Heart right ventricle (tissue), 16 donors: ENCODE results near the gene CDC42SE2. TPM values are rescaled to one million over a fixed set of nuclear protein-coding genes. Genes with fewer than 3 reads are reported as not detected.
"Not testable (repeated sequence)": the region's sequence is repeated elsewhere in the genome, so short reads cannot be mapped to it uniquely, and the experiment has no call there.

Experiments
- ATAC-seq, 8 donors: fragments of 200-7000 bp; cut with Tn5 transposase; one replicate each; pipeline ENCODE4 v1.9.1; 2020; ENCODE audit warnings: mild to moderate bottlenecking in 8 of 8, moderate library complexity in 8 of 8, moderate number of reproducible peaks in 1 of 8
- DNase-seq, 2 donors: peaks; one replicate each; pipeline ENCODE4 v3.0.0-alpha.2; 2020
- H3K27ac ChIP-seq, 10 donors: fragments of 200-600 bp; sonication (generic) in 2 of 10; one replicate each; pipeline versions ENCODE4 v1.5.0 to v1.8.0; 2020 to 2022; ENCODE audit warnings: mild to moderate bottlenecking in 3 of 10
- H3K27me3 ChIP-seq, 7 donors: fragments of 200-600 bp; one replicate each; pipeline ENCODE4 v1.8.0; 2021 to 2022; ENCODE audit warnings: mild to moderate bottlenecking in 2 of 7
- H3K36me3 ChIP-seq, 9 donors: fragments of 200-600 bp; sonication (generic) in 1 of 9; one replicate each; pipeline versions ENCODE4 v1.5.0 to v1.8.0; 2020 to 2022; ENCODE audit warnings: mild to moderate bottlenecking in 2 of 9
- H3K4me1 ChIP-seq, 9 donors: fragments of 200-600 bp; sonication (generic) in 1 of 9; one replicate each; pipeline versions ENCODE4 v1.5.0 to v1.8.0; 2020 to 2022; ENCODE audit warnings: mild to moderate bottlenecking in 4 of 9
- H3K4me3 ChIP-seq, 10 donors: fragments of 200-600 bp; sonication (generic) in 2 of 10; one replicate each; pipeline versions ENCODE4 v1.5.0 to v1.8.0; 2020 to 2022; ENCODE audit warnings: mild to moderate bottlenecking in 7 of 10, moderate library complexity in 2 of 10
- H3K9me3 ChIP-seq, 11 donors: fragments of 200-600 bp in 10 of 11; sonication (generic) in 2 of 11; one replicate each; pipeline versions ENCODE4 v1.5.0 to v1.8.0; 2013 to 2022; ENCODE audit warnings: mild to moderate bottlenecking in 2 of 11, control low read depth in 1 of 11, moderate library complexity in 1 of 11
- CTCF ChIP-seq, 9 donors: fragments of 200-600 bp; sonication (generic) in 2 of 9; IDR thresholded peaks; one replicate each; pipeline versions ENCODE4 v1.5.0 to v1.8.0; 2021 to 2022; ENCODE audit warnings: antibody characterized with exemption in 9 of 9, mild to moderate bottlenecking in 5 of 9, moderate library complexity in 1 of 9
- WGBS, 2 donors: extraction: QIAGEN DNeasy Blood & Tissue Kit; methylation state at CpG; one replicate each; pipeline ENCODE4 v1.1.7; 2013; ENCODE audit warnings: inconsistent platforms in 1 of 2; 5-methylcytosine and 5-hydroxymethylcytosine counted together
- intact Hi-C, 10 donors: fragments of 100-400 bp; cut with DNase I; formaldehyde crosslinking; loops; one replicate each; pipeline versions ENCODE4 v1.11.1 to v1.14.2; 2022
- polyA plus RNA-seq, 2 donors: library from polyadenylated mRNA; stranded (reverse); fragments of 200-250 nt; gene quantifications; one replicate each; pipeline ENCODE4 v1.2.3, GENCODE V29; 2013
- total RNA-seq, 10 donors: library from RNA; stranded (reverse); fragmentation: NEBNext Ultra II Directional in 3 of 10; extraction: Animal tissue kit (Norgen Biotek cat#: 25700) in 3 of 10; gene quantifications; one replicate each; pipeline versions ENCODE4 v1.2.1 to v1.2.4, GENCODE V29; 2021 to 2023
- donor health status: Arrhythmogenic right ventricular cardiomyopathy.
- donor health status: ischemic (EF 13 %, LVEDD 7.1; RV severe dilation, severe dysfunction).
- donor health status: healthy with polysubstance abuse.
- donor health status: DM: no; HTN: yes; CAD: no.
- donor health status: DM: no; HTN: no; CAD: no.
- donor health status: ischemic (EF 25% LVEDD 6.9; RV normal size, moderate dysfunction).
- donor health status: ischemic (EF 25% LVEDD 5.7; RV mildly dilated, moderate dysfunction).
- donor health status: healthy.
- donor health status: DM: yes; HTN: yes; CAD: no.
- donor health status: Ischemic cardiomyopathy.
- donor health status: ischemic (EF 35%, LVEDD 5.7; RV mildly dilated, moderate dysfunction).
- donor health status: nonischemic (EF 11% LVEDD 7.7; RV severe dilation, severe dysfunction).
- donor health status: DM: yes; HTN: yes; CAD: no.
- donor health status: PGD.
- donor health status: ischemic (EF 29% LVEDD 5.4; RV normal size, mild dysfunction).
- donor health status: nonischemic (EF 23%, LVEDD 6.1; RV moderate dilation, normal function).

Gene CDC42SE2
- total and polyA plus RNA-seq, 12 donors = 5.4 to 25.8 (median 11.1) TPM

GRCh38 chr5:131304414-131304813 lies 40.6 kb downstream of the CDC42SE2 start:
- Histone ChIP-seq H3K4me3 (no peak overlapping the region), H3K27ac (no peak overlapping the region), H3K9me3 (peaks cover 0 to 14% (median 0%) of the 10 kb centered on the region in 11 donors), H3K4me1 (peaks cover 0 to 35% (median 0%) of the 10 kb centered on the region in 9 donors), H3K27me3 (no peaks in the 10 kb centered on the region), H3K36me3 (no peaks in the 10 kb centered on the region)
- intact Hi-C loops = no loop called here
- DNase-seq = no peak
- no peak for ATAC-seq
- no peak for TF ChIP-seq CTCF (IDR thresholded peaks at IDR 0.05)
- 63 to 68% methylated on average over 2 of the region's 2 CpGs for WGBS, 2 donors

- TF ChIP-seq CTCF (IDR thresholded peaks at IDR 0.05) = no peak
- no peak overlapping the region for H3K27ac ChIP-seq
- H3K36me3 ChIP-seq = no peaks in the 10 kb centered on the region
- ATAC-seq (no peak), DNase-seq (no peak)
- H3K9me3 ChIP-seq = peaks cover 0 to 14% (median 0%) of the 10 kb centered on the region in 11 donors
- peaks cover 0 to 35% (median 0%) of the 10 kb centered on the region in 9 donors for H3K4me1 ChIP-seq
- H3K27me3 ChIP-seq = no peaks in the 10 kb centered on the region
- 94% methylated on average over 2 of the region's 2 CpGs for WGBS, 2 donors
- H3K4me3 ChIP-seq = no peak overlapping the region
- intact Hi-C loops = no loop called here
Observed at GRCh38 chr5:131305138-131305689, 41.4 kb downstream of the CDC42SE2 start.

- H3K4me3 ChIP-seq = no peak overlapping the region
- ATAC-seq = no peak
- 84 to 85% methylated on average over 2 of the region's 2 CpGs for whole genome bisulfite sequencing, 2 donors
- no peaks in the 10 kb centered on the region for H3K36me3 ChIP-seq
- H3K27me3 ChIP-seq = no peaks in the 10 kb centered on the region
- intact Hi-C loops = no loop called here
- DNase-seq = no peak
- no peak for TF ChIP-seq CTCF (IDR thresholded peaks at IDR 0.05)
- no peak overlapping the region for H3K27ac ChIP-seq
- H3K9me3 ChIP-seq = peaks cover 0 to 14% (median 0%) of the 10 kb centered on the region in 11 donors
- peaks cover 0 to 35% (median 0%) of the 10 kb centered on the region in 9 donors for H3K4me1 ChIP-seq
Observed at GRCh38 chr5:131305906-131306305, 42.1 kb downstream of the CDC42SE2 start.

GRCh38 chr5:131312235-131312772 lies 48.5 kb downstream of the CDC42SE2 start:
- Histone ChIP-seq H3K36me3 (peaks cover 0 to 12% (median 0%) of the 10 kb centered on the region in 9 donors), H3K4me1 (peaks cover 0 to 19% (median 0%) of the 10 kb centered on the region in 9 donors)
- H3K27me3 ChIP-seq, ATAC-seq, intact Hi-C loops, H3K9me3 ChIP-seq, DNase-seq, H3K4me3 ChIP-seq, H3K27ac ChIP-seq: not testable (repeated sequence)
- WGBS, 2 donors = 88 to 92% methylated on average over 16 of the region's 16 CpGs

- intact Hi-C loops = no loop called here
- Histone ChIP-seq H3K4me1 (peaks cover 0 to 19% (median 0%) of the 10 kb centered on the region in 9 donors), H3K27ac (no peak overlapping the region), H3K4me3 (no peak overlapping the region), H3K9me3 (peaks cover 0 to 2% (median 0%) of the 10 kb centered on the region in 11 donors), H3K36me3 (peaks cover 0 to 34% (median 0%) of the 10 kb centered on the region in 9 donors), H3K27me3 (no peaks in the 10 kb centered on the region)
- no peak for TF ChIP-seq CTCF (IDR thresholded peaks at IDR 0.05)
- no peak for DNase-seq
- WGBS, 2 donors = 85 to 89% methylated on average over 2 of the region's 2 CpGs
- ATAC-seq = no peak
Observed at GRCh38 chr5:131316026-131316425, 52.2 kb downstream of the CDC42SE2 start.
